GM18511 (cell line): Measurements from ENCODE around the gene TLCD1.
"Not testable (repeated sequence)": the region's sequence is repeated elsewhere in the genome, so short reads cannot be mapped to it uniquely, and the experiment has no call there.

Experiments
- ATAC-seq: cut with Tn5 transposase; IDR thresholded peaks from one replicate; pipeline ENCODE4 v1.9.1; 2021; ENCODE audit warnings: mild to moderate bottlenecking, moderate library complexity; ENCODE audit not compliant: unreplicated experiment

Gene TLCD1

DNA sequence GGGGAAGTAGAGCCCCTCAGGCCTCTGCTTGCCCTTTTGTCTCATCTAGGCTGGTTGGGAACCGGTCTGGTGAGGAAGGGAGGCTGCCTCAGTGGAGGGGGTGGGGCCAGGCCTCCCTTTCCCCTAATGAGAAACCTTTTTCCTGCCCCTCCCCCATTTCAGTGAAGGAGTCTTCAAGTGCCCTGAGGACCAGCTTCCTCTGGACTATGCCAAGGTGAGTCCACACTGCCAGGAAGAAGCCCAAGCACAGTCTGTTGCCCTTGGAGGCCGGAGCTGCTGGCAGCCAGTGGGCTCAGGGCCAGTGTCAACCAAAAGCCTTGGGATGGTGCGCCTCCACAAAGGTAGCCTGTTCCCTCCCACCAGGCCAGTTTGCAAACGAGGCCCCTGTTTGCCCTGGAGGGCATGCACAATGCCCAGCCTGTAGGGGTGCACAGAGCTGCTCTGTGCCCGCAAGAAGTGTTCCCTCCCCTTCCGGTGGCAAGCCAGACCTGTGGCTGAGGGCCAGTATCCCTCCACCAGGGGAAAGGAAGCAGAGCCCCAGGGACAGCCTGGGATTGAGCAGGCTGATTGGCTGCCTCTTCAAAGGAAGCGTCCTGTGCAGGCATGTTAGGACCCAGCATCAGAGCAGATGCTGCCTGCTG is 21.1 kb upstream of the TLCD1 start:
- ATAC-seq = no peak

DNA sequence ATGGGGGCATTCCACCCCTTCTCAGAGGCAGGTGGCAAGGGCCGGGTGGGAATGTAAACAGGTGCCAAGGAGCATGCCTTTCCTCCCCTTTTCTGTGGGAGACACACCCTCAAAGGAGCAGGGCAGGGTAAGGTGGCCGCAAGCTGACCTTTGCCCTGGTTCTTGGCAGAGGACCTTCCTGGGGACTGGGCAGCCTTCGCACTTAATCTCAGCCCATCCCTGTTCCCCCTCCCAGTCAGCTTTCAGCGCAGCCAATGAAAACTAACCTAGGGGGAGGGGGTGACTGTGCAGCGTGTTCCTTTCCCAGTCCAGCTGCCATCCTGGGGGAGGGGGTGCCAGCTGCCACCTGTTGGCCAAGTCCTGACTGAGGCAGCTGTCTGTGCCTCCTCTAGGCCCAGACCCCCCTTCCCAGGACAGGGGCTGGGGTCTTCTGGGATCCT is 20.6 kb upstream of the TLCD1 start:
- no peak for ATAC-seq

DNA sequence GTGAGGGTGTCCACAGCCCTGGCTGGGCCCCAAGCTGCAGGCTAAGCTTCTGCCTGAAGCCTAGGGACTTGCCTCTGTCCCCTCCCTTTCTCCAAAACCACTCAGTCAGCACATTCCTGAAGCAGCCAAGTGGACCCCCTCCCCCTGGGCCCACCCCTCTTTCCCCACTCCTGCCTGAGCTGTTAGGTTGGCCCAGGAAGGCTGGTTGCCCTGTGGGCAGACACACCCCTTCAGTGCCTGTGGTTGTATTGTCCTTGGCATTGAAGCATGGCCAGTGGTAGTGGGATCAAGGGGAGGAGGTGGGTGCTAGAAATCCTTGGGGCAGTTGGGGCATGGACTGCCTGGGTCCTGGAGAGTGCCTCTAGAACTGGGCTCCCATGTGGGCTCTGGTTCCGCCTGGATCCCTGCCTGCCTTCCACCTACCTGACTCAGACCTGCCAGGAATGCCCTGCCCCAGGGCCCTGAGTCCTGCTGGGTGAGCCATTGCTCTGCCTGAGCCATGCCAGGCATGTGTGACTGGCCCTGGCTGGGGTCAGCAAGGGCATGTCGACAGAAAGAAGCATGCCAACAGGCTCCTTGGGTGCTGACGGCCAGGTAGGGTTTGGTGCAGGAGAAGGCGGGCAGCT is 19.9 kb upstream of the TLCD1 start:
- no peak for ATAC-seq

DNA sequence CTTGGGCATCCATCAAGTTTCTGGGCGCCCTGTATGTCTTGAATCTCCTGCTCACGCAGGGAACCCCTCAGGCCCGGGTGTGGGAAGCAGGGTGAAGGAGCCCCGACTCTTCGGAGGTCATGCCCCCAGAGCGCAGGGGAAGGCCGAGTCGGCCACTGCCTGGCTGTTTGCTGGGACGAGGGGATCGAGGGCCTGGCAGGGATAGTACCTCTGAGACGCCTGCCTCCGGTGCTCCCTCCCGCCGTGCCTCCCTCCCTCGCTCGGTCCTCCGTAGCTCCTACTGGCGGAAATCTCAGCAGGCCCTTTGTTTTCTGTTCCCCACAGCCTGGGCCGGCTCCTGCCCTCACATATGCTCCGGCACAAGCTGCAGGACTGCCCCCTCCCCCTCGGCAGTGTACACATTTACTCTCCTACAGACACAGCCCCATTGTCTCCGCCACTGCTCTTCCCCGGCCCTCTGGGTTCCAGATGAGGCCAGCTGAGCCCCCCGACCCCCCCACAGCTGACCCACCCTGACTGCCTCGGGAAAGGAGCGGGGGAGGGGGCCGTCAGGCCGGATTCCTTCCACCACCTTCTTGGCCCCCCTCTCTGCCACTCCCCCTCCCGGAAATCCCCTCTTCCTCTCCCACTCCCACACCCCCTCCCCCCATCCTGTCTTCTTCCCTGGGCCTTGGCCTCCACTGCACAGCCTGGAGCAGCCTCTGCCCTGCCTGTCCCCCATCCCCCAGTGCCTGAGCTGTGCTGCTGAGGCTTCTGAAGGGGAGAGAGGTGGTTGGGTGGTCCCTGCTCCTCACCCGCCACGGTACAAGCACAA is 19.1 kb upstream of the TLCD1 start:
- no peak for ATAC-seq

DNA sequence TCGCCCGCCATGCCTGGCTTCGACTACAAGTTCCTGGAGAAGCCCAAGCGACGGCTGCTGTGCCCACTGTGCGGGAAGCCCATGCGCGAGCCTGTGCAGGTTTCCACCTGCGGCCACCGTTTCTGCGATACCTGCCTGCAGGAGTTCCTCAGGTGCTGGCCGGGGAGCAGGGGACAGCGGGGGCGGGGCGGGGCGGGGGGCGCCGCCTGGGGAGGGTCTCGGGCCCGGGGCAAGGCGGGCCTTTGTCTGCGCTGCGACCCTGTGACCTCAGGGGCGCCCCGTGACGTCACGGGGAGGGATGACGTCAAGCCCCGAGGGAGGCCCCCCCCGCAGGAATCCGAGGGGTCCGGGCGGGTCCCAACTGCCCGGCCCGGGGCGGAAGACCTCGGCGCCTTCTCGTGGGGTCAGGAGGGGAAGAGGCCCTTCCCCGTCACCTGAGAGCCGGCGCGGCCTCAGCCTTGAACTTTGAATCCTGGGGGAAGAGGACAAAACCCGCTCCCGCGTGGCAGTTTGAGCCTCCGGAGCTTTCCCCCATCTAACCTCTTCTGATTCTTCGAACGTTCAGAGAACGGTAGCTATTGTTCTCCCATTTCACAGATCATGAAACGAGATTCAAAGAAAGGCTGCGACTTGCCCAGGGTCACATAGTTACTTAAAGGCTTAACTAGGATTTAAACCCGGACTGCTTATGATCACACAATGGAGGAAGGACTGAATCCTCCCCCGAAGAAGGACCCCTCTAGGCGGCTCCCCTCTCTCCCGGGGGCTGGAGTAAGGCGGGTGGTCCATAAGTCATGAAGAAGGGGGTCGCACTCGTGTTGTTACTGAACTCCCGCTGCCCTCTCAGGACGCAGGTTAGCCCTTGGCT is 18.3 kb upstream of the TLCD1 start:
- ATAC-seq = peak; percentile 17

DNA sequence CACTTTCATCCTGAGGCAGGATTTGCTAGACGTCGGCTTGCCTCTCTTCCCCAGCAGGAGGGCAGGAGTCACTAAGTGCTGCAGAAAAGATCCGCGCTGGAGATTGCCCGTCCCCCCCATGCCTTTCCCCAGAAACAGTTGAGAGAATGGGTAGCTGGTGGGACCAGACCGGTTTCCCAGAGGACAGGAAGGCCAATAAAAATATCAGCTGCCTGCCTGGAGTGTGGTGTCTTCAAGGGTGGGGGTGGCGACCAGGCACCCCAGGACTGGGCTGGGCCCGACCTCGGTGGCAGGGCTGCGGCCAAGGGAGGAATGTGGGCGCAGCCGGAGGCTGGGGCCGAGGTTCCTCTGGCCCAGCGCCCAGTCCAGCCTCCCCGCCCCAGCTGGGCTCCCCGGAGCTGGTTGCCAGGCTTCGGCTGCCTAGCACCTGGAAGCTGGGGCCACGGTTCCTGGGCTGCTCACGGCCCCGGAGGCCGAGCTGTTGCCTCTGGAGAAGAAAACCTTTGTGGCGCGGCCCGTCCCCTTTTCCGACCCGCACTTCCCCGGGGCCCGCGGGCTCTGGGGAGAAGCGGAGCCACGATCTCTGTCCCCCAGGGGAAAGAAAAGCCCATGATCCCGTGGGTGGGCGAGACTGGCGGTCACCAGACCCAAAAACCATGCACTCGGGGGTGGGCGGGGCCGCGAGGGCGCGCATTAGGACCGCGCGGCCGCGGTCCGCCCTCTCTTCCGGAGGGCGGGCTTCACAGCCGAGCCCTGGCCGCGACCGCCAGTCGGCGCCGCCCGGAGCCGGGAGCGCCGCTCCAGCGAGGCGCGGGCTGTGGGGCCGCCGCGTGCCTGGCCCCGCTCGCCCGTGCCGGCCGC is 17.4 kb upstream of the TLCD1 start, which contains the start of gene TRAF4:
Gene TRAF4, plus strand, starts transcription at position 769 of the 861 bp plus-strand sequence. CDS start 102 bp downstream, outside the sequence.
- ATAC-seq = peak; percentile 65

DNA sequence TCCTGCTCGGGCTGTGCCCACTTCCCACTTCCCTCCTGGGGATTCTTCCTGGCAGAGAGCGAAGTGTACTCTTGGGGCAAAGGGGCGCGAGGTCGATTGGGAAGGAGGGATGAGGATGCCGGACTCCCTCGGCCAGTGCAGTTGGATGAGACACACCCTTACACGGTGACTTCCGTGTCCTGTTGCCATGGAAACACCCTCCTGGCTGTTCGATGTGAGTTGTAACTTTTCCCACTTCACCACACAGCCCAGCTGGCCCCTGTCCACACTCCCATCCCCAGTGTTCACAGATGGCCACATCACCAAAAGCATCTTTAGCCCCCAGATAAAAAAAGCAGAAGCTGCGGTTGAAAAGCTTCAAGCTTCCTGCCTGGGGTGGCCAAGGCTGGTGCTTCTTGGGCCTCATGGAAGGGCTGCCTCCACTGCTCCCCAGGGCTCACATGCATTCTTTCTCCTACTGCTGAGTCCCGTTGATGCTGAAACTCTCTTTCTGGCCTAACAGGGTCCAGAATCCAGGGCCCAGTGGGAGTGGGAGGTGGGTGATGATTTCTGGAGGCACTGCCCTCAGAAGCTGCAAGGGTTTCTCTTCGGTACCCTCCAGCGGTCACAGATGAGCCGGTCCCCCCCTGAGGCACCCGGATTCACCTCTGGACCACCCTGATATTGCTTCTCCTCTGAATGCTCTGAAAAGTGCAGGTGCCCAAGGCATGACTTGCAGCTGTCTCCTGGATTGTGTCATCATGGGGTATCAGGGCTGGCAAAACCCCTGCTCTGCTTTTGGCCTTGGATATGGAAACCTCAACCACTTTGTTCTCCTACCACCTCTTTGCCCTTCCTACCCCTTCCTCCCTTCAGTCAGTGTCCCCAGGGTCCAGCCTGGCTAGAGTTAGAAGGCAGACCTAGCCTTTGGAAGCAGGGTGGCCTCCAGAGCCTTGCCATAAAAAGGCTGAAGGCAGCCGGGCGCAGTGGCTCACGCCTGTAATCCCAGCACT is 15.6 kb upstream of the TLCD1 start:
- ATAC-seq = no peak

DNA sequence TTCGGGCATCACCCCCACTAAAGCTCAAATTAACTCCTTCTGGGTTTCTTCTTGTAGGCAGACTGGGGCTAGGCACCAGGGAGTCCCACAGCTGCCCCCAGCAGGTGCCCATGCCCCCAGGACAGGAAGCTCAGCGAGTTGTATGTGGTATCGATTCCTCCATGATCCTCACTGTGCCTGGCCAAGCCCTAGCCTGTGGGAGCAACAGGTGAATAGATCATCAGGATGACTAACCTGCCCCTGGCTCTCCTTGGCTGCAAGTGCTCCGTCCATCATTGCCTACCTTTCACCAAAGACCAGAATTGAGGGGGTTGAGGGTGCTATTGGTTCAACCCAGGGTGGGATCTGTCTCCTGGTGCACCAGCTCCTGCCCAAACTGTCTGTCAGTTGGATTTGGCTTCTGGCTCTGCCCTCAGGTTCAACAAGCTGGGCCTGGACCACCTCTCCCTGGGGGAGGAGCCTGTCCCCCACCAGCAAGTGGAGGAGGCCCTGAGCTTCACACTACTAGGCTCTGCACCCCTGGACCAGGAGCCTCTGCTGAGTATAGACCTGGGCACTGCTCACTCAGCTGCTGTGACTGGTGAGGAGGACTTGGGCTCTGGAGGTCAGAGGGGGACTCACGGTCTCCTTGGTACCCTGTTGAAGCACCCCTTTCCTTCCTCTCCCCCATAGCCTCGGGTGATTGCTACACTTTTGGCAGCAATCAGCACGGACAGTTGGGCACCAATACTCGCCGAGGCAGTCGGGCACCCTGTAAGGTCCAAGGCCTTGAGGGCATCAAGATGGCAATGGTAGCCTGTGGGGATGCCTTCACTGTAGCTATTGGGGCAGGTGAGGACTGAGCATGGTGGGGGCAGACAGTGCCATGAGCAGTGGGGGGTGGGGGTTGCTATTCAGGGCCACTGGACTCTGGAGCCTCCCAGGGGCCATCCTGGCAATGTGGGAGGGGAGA is 14.6 kb upstream of the TLCD1 start:
- ATAC-seq = no peak

DNA sequence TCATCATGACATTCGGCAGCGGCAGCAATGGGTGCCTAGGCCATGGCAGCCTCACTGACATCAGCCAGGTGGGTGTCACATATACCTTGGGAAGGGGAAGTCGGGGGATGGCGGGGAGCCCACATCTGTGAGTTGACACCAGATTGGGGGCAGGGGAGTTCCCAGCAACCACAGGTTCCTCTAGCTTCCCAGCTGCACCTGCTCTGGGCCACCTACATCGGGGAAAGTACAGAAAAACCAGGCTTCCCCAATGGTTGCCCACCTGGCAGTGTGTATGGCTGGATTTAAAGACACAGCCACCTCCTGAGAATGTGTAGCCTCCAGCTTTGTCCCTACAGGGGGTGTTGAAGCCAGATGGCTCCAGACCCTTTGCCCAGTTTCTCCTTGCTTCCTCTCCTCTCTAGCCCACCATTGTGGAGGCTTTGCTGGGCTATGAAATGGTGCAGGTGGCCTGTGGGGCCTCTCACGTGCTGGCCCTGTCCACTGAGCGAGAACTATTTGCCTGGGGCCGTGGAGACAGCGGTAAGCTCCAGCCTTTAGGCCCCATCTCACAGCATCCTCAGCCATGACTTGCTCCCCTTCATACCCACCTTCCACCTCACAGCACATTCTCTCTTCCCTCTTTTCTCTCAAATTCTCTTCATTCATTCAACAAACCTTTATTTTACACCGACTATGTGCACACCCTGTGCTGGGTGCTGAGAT is 12.8 kb upstream of the TLCD1 start:
- no peak for ATAC-seq

DNA sequence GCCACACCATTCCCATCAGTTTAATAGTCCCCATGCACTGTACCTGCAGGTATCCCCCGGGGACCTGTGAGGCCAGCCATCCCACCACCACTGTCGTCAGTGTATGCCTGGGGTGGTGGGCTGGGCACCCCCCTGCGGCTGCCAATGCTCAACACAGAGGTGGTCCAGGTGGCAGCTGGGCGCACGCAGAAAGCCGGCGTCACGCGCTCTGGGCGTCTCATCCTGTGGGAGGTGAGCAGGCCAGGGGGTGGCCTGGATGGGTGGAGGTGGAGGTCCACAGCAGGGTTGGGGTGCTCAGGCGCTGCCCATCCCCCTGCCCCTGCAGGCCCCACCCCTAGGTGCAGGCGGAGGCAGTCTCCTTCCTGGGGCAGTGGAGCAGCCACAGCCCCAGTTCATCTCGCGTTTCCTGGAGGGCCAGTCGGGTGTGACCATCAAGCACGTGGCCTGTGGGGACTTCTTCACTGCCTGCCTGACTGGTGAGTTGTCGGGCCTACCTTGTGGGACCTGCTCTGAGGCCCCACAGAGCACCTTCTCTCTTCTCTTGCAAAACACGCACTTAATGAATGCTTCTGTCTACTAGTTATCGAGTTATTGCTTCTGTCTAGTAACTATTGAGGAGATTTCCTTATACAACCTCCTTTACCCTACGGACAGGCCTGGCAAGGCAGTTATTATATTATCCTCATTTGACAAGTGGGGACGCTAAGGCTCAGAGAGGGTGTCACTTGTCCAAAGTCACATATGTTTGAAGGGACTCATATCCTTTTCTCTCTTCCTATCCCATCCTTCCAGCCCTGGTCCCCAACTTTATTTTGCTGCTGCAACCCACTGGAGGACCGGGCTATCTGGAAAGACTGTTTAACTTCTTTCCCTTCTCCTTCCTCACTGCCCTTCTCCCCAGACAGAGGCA is 12.0 kb upstream of the TLCD1 start:
- peak; percentile 71 for ATAC-seq

DNA sequence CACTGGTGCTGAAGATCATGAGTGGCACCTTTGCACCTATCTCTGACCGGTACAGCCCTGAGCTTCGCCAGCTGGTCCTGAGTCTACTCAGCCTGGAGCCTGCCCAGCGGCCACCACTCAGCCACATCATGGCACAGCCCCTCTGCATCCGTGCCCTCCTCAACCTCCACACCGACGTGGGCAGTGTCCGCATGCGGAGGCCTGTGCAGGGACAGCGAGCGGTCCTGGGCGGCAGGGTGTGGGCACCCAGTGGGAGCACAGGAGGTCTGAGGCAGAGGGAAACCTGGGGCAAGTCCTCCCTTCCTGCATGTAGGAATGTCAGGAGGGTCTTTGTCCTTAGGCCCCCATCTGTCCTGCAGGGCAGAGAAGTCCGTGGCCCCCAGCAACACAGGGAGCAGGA is 11.3 kb upstream of the TLCD1 start:
- ATAC-seq = no peak

DNA sequence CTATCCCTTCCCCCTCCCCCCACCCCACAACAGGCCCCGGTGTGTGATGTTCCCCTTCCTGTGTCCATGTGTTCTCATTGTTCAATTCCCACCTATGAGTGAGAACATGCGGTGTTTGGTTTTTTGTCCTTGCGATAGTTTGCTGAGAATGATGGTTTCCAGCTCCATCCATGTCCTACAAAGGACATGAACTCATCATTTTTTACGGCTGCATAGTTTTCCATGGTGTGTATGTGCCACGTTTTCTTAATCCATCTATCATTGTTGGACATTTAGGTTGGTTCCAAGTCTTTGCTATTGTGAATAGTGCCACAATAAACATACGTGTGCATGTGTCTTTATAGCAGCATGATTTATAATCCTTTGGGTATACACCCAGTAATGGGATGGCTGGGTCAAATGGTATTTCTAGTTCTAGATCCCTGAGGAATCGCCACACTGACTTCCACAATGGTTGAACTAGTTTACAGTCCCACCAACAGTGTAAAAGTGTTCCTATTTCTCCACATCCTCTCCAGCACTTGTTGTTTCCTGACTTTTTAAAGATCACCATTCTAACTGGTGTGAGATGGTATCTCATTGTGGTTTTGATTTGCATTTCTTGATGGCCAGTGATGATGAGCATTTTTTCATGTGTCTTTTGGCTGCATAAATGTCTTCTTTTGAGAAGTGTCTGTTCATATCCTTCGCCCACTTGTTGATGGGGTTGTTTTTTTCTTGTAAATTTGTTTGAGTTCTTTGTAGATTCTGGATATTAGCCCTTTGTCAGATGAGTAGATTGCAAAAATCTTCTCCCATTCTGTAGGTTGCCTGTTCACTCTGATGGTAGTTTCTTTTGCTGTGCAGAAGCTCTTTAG is 10.1 kb upstream of the TLCD1 start:
- ATAC-seq = not testable (repeated sequence)

DNA sequence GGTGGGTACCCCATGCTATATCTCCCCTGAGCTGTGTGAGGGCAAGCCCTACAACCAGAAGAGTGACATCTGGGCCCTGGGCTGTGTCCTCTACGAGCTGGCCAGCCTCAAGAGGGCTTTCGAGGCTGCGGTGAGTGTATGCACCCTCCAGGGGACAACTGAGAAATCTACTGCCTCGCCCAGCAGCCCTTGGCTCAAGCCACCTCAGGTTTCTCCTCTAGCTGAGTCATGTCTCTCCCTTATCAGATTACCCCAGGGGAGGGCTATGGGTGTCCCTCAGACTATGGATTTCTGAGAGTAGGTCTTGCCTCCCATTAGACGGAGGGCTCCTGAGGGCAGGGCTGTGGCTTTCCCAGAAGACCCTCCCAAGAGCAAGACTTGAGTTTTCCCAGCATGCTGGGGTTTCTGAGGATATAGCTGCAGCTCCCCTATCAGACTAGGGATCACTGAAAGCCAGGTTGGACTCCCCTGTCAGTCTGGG is 9.2 kb upstream of the TLCD1 start:
- ATAC-seq = no peak

DNA sequence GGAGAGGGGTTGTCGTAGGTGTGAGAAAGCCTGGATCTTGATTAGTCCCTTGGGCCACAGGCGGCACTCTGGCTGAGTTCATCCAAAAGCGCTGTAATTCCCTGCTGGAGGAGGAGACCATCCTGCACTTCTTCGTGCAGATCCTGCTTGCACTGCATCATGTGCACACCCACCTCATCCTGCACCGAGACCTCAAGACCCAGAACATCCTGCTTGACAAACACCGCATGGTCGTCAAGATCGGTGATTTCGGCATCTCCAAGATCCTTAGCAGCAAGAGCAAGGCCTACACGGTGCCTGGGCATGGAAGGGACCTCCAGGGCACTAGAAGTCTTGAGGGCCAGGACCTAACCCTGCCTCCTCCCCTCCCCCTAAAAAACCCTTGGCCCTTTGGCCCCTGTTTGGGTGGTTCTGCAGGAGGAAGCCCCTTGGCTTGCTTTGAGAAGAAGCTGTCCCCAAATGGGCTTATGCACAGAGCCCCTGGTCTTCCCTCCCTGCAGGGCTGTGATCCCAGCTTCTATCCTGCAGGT is 8.7 kb upstream of the TLCD1 start:
- ATAC-seq = no peak

DNA sequence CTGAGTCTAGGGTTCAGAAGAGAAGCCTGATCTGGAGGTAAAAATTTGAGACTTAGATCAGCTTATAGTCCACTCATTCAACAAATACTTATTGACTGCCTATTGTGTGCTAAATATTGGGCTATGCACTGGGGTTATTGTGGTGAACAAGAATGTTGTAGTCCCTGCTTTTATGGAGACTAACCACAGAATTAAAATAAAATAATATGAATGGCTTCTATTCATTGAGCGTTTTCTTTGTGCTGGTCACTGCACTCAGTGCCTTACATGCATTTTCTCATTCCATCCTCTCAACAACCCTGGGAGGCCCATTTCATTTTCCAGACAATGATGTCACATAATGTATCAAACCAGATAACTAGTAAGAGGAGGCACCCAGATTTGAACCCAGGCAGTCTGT is 7.3 kb upstream of the TLCD1 start:
- ATAC-seq = no peak
